Activated naive CD8-positive, alpha-beta T cell treated with anti-CD3 and anti-CD28 coated beads, Interleukin-2, amount 10 ng/mL, durations not matched to agents 7 days and 5 days (primary cell): Measurements from ENCODE around the gene PPME1. TPM values are rescaled to one million over a fixed set of nuclear protein-coding genes. Genes with fewer than 3 reads are reported as not detected.

ENCODE experiments used
- ATAC-seq: fragments of 150-1000 bp; cut with Tn5 transposase; one replicate; pipeline ENCODE4 v1.10.0; 2021; ENCODE audit warnings: low read depth, moderate library complexity
- POLR2A ChIA-PET: fragments of 350-600 bp; sonication (Branson Sonifier 250); formaldehyde crosslinking; loops from one replicate; lab custom pipeline; 2021; ENCODE audit warnings: antibody characterized with exemption; lab: Charles Lee
- DNase-seq: peaks from one replicate; pipeline ENCODE4 v3.0.0; 2021
- H3K27ac Mint-ChIP-seq: one replicate; pipeline ENCODE4 v1.8.0; 2022; ENCODE audit warnings: mild to moderate bottlenecking, mixed read lengths
- H3K27me3 Mint-ChIP-seq: one replicate; pipeline ENCODE4 v1.8.0; 2022; ENCODE audit warnings: mild to moderate bottlenecking, moderate library complexity, mixed read lengths
- H3K36me3 Mint-ChIP-seq: one replicate; pipeline ENCODE4 v1.8.0; 2021; ENCODE audit warnings: mild to moderate bottlenecking, mixed read lengths
- H3K4me1 Mint-ChIP-seq: one replicate; pipeline ENCODE4 v1.8.0; 2021; ENCODE audit warnings: mixed read lengths
- H3K4me3 Mint-ChIP-seq: one replicate; pipeline ENCODE4 v1.8.0; 2022; ENCODE audit warnings: mild to moderate bottlenecking, moderate library complexity, mixed read lengths
- H3K9me3 Mint-ChIP-seq: one replicate; pipeline ENCODE4 v1.8.0; 2021; ENCODE audit warnings: mixed read lengths
- total RNA-seq, 2 experiments: library from RNA; stranded (reverse); gene quantifications; one replicate each; pipeline ENCODE4 v1.2.3, GENCODE V29; 2021

The PPME1 gene
- total RNA-seq, 2 experiments from 2014 or later: 29.2 to 29.7 TPM

- no peak for DNase-seq
- no peak for ATAC-seq
- Mint-ChIP-seq H3K4me3 (no peak overlapping the region), H3K9me3 (peaks cover 2% of the 10 kb centered on the region), H3K27me3 (no peaks in the 10 kb centered on the region), H3K27ac (no peak overlapping the region), H3K36me3 (peaks cover 27% of the 10 kb centered on the region), H3K4me1 (no peaks in the 10 kb centered on the region)
- POLR2A ChIA-PET: no interaction called here
These were observed 29.8 kb upstream of the PPME1 start for GRCh38 chr11:74141241-74141695.

- H3K27ac Mint-ChIP-seq: no peak overlapping the region
- POLR2A ChIA-PET: interaction anchor here (0.6 kb wide), 1 partner anchor 8 kb away, joined by 3 read pairs; no protein-coding TSS in a partner anchor
- no peaks in the 10 kb centered on the region for H3K27me3 Mint-ChIP-seq
- DNase-seq (no peak), ATAC-seq (no peak)
- H3K4me3 Mint-ChIP-seq: no peak overlapping the region
- peaks cover 25% of the 10 kb centered on the region for H3K36me3 Mint-ChIP-seq
- peaks cover 2% of the 10 kb centered on the region for H3K9me3 Mint-ChIP-seq
- no peaks in the 10 kb centered on the region for H3K4me1 Mint-ChIP-seq
These were observed 29.2 kb upstream of the PPME1 start for GRCh38 chr11:74141908-74142307.

GRCh38 chr11:74142624-74143023 is 28.5 kb upstream of the PPME1 start:
- no peaks in the 10 kb centered on the region for H3K27me3 Mint-ChIP-seq
- H3K4me1 Mint-ChIP-seq: no peaks in the 10 kb centered on the region
- H3K9me3 Mint-ChIP-seq: peaks cover 2% of the 10 kb centered on the region
- H3K4me3 Mint-ChIP-seq: no peak overlapping the region
- H3K27ac Mint-ChIP-seq: no peak overlapping the region
- no peak for DNase-seq
- no peak for ATAC-seq
- POLR2A ChIA-PET: no interaction called here
- H3K36me3 Mint-ChIP-seq: peaks cover 26% of the 10 kb centered on the region

GRCh38 chr11:74144592-74144991 is 26.5 kb upstream of the PPME1 start:
- no peak overlapping the region for H3K4me3 Mint-ChIP-seq
- H3K27ac Mint-ChIP-seq: no peak overlapping the region
- POLR2A ChIA-PET: no interaction called here
- peaks cover 21% of the 10 kb centered on the region for H3K36me3 Mint-ChIP-seq
- H3K9me3 Mint-ChIP-seq: peaks cover 2% of the 10 kb centered on the region
- ATAC-seq (no peak), DNase-seq (no peak)
- H3K4me1 Mint-ChIP-seq: peaks cover 10% of the 10 kb centered on the region
- H3K27me3 Mint-ChIP-seq: no peaks in the 10 kb centered on the region

DNA sequence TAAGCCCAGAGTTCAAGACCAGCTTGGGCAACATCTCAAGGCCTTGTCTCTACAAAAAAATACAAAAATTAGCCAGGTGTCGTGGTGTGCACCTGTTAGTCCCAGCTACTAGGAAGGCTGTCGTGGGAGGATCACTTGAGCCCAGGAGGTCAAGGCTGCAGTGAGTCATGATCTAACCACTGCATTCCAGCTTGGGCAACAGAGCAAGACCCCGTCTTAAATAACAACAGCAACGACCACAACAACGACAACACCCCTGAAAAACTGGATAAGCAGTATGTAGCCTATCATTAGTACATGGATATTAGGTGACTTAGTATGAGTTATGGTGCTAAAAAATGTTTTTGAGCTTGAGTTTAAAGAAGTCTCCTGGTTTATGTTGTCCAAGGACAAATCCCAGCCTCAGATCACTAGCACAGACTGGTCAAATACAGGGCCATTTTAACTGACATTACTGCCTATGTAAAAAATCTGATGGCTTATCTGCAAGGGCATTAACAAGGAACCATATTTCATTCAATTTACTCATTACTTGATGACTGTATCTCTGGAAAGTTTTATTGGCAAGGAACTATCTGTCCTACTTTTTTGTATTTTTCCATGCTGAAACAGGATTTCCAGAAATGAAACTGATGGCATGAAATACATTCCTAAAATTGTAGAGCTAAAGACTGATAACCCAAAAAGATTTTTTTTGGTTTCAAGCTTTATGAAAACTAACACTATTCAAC is 23.7 kb upstream of the PPME1 start:
- ATAC-seq (no peak), DNase-seq (no peak)
- Mint-ChIP-seq H3K4me3 (no peak overlapping the region), H3K9me3 (peaks cover 2% of the 10 kb centered on the region), H3K27me3 (no peaks in the 10 kb centered on the region), H3K36me3 (peaks cover 20% of the 10 kb centered on the region), H3K27ac (no peak overlapping the region), H3K4me1 (peaks cover 11% of the 10 kb centered on the region)
- POLR2A ChIA-PET: no interaction called here

- POLR2A ChIA-PET: no interaction called here
- ATAC-seq (no peak), DNase-seq (no peak)
- peaks cover 26% of the 10 kb centered on the region for H3K36me3 Mint-ChIP-seq
- H3K27ac Mint-ChIP-seq: no peak overlapping the region
- H3K4me1 Mint-ChIP-seq: peaks cover 12% of the 10 kb centered on the region
- no peaks in the 10 kb centered on the region for H3K27me3 Mint-ChIP-seq
- no peak overlapping the region for H3K4me3 Mint-ChIP-seq
- H3K9me3 Mint-ChIP-seq: no peaks in the 10 kb centered on the region
These were observed 17.9 kb upstream of the PPME1 start for GRCh38 chr11:74153224-74153623.

- peaks cover 26% of the 10 kb centered on the region for H3K36me3 Mint-ChIP-seq
- POLR2A ChIA-PET: no interaction called here
- H3K27me3 Mint-ChIP-seq: no peaks in the 10 kb centered on the region
- no peak for ATAC-seq
- no peaks in the 10 kb centered on the region for H3K9me3 Mint-ChIP-seq
- DNase-seq: no peak
- H3K4me3 Mint-ChIP-seq: no peak overlapping the region
- H3K27ac Mint-ChIP-seq: no peak overlapping the region
- peaks cover 1% of the 10 kb centered on the region for H3K4me1 Mint-ChIP-seq
These were observed 16.3 kb upstream of the PPME1 start for GRCh38 chr11:74154620-74155281.

DNA sequence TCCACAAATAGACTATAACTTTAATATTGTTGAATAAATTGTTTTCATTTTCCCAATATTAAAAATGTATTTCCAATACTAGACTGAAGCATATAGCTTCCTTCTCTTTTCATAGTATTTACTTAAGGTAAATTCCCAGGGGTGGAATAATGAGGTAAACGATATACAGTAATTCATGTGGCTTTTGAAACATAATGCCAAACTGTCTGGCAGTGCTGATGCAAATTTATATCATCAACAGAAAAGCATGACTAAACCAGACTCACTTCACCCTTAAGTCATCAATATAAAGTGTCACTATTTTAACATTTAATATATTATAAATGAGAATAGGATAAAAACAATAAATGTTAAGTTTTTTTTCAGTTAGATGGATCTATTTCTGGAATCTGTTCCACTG is 13.9 kb upstream of the PPME1 start:
- Mint-ChIP-seq H3K4me3 (no peak overlapping the region), H3K4me1 (peaks cover 1% of the 10 kb centered on the region), H3K27me3 (no peaks in the 10 kb centered on the region), H3K9me3 (no peaks in the 10 kb centered on the region), H3K36me3 (peaks cover 30% of the 10 kb centered on the region), H3K27ac (no peak overlapping the region)
- POLR2A ChIA-PET: no interaction called here
- ATAC-seq (no peak), DNase-seq (no peak)

- POLR2A ChIA-PET: interaction anchor here (0.7 kb wide), 1 partner anchor 11 kb away, joined by 3 read pairs; the partner anchor contains the start of genes C2CD3 and PPME1
These were observed 11.4 kb upstream of the PPME1 start for GRCh38 chr11:74159642-74160041.

GRCh38 chr11:74162681-74163467 is 8.2 kb upstream of the PPME1 start:
- POLR2A ChIA-PET: no interaction called here
- no peaks in the 10 kb centered on the region for H3K27me3 Mint-ChIP-seq
- DNase-seq (no peak), ATAC-seq (no peak)
- no peaks in the 10 kb centered on the region for H3K9me3 Mint-ChIP-seq
- H3K27ac Mint-ChIP-seq: no peak overlapping the region
- peaks cover 31% of the 10 kb centered on the region for H3K36me3 Mint-ChIP-seq
- H3K4me1 Mint-ChIP-seq: peaks cover 3% of the 10 kb centered on the region
- H3K4me3 Mint-ChIP-seq: no peak overlapping the region

More at GRCh38 chr11:74159642-74160041, 11.4 kb upstream of the PPME1 start:
- Mint-ChIP-seq H3K27ac (no peak overlapping the region), H3K4me1 (no peaks in the 10 kb centered on the region), H3K27me3 (no peaks in the 10 kb centered on the region), H3K4me3 (no peak overlapping the region), H3K9me3 (no peaks in the 10 kb centered on the region), H3K36me3 (peaks cover 26% of the 10 kb centered on the region)
- no peak for DNase-seq
- no peak for ATAC-seq

GRCh38 chr11:74168838-74169237 is 2.3 kb upstream of the PPME1 start:
- no peak for ATAC-seq
- no peaks in the 10 kb centered on the region for H3K9me3 Mint-ChIP-seq
- no peak for DNase-seq
- H3K4me1 Mint-ChIP-seq: peaks cover 10% of the 10 kb centered on the region
- POLR2A ChIA-PET: no interaction called here
- peaks cover 16% of the 10 kb centered on the region for H3K36me3 Mint-ChIP-seq
- no peak overlapping the region for H3K27ac Mint-ChIP-seq
- H3K27me3 Mint-ChIP-seq: no peaks in the 10 kb centered on the region
- no peak overlapping the region for H3K4me3 Mint-ChIP-seq

- Mint-ChIP-seq H3K4me3 (no peak overlapping the region), H3K27ac (no peak overlapping the region), H3K4me1 (peaks cover 17% of the 10 kb centered on the region), H3K9me3 (no peaks in the 10 kb centered on the region), H3K27me3 (no peaks in the 10 kb centered on the region), H3K36me3 (peaks cover 21% of the 10 kb centered on the region)
- POLR2A ChIA-PET: interaction anchor here (1.3 to 3.1 kb wide), 6 partner anchors 154 to 382 kb away, joined by 3 to 38 read pairs (median 8); partner anchors contain the start of genes LIPT2, MRPL48 and UCP2
- ATAC-seq (no peak), DNase-seq (no peak)
These were observed 1.2 kb upstream of the PPME1 start for GRCh38 chr11:74169738-74170458.

DNA sequence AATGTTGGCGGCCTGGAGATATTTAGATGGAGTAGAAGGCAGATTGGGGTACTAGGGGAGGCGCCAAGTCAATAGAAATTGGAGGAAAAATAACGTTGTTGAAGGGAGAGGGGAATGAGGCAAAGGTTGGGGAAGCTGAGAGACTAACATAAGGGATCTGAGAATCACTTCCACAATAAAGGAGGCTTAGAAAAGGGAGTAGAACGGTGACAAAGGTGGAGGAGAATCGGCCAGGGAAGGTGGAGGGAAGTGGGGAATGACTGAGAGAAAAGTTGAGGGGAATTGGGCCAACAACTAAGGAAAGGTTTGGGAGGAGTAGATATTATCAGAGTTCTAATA is 510 bp downstream of the PPME1 start:
- H3K36me3 Mint-ChIP-seq: peaks cover 14% of the 10 kb centered on the region
- POLR2A ChIA-PET: interaction anchor here (1.2 to 3.1 kb wide), 7 partner anchors 156 to 384 kb away, joined by 3 to 38 read pairs (median 5); partner anchors contain the start of genes LIPT2, MRPL48 and UCP2
- no peak overlapping the region for H3K4me3 Mint-ChIP-seq
- H3K9me3 Mint-ChIP-seq: no peaks in the 10 kb centered on the region
- no peak for DNase-seq
- no peaks in the 10 kb centered on the region for H3K27me3 Mint-ChIP-seq
- no peak overlapping the region for H3K27ac Mint-ChIP-seq
- H3K4me1 Mint-ChIP-seq: peaks cover 17% of the 10 kb centered on the region
- no peak for ATAC-seq
